ENCODE data around the gene CDK9. TPM values are rescaled to one million over a fixed set of nuclear protein-coding genes. Genes with fewer than 3 reads are reported as not detected.
A peak's percentile ranks its signal among the peaks of the same experiment; 100 is the strongest.

CDK9 gene
- total and polyA plus RNA-seq, 5 experiments from 2014 or later, result 28.3 to 147 (median 62.9) TPM

GRCh38 chr9:127765418-127765817, 20.4 kb upstream of the CDK9 start:
- Mint-ChIP-seq H3K9me3 (no peaks in the 10 kb centered on the region), H3K27ac (peak overlapping the region in 9 of 10 donors; percentile 16 to 95 (median 83)), H3K4me1 (peaks cover 44 to 87% (median 82%) of the 10 kb centered on the region in 4 donors), H3K4me3 (peak overlapping the region in 2 of 10 donors; percentile 9 to 45), H3K36me3 (peaks cover 0 to 53% (median 11%) of the 10 kb centered on the region in 3 donors), H3K27me3 (no peaks in the 10 kb centered on the region)
- no peak for ATAC-seq
- DNase-seq, result no peak
- POLR2A ChIA-PET, result interaction anchor here (0.8 to 12.1 kb wide), 5 partner anchors 8 to 56 kb away, joined by 3 to 237 read pairs (median 5); partner anchors contain the start of genes CDK9 and SH2D3C

- peak overlapping the region; percentile 23 to 94 (median 74) for H3K4me3 Mint-ChIP-seq
- POLR2A ChIA-PET, result interaction anchor here (0.6 to 12.1 kb wide), 10 partner anchors 9 to 274 kb away, joined by 3 to 237 read pairs (median 4); partner anchors contain the start of genes CDK9, EEIG1, SH2D3C and TOR2A
- no peaks in the 10 kb centered on the region for H3K9me3 Mint-ChIP-seq
- H3K4me1 Mint-ChIP-seq, result peaks cover 52 to 95% (median 92%) of the 10 kb centered on the region in 4 donors
- no peaks in the 10 kb centered on the region for H3K27me3 Mint-ChIP-seq
- ATAC-seq, result no peak
- peaks cover 0 to 43% (median 11%) of the 10 kb centered on the region in 3 donors for H3K36me3 Mint-ChIP-seq
- H3K27ac Mint-ChIP-seq, result peak overlapping the region; percentile 76 to 96 (median 93)
- no peak for DNase-seq
Measured at GRCh38 chr9:127767410-127767809, 18.4 kb upstream of the CDK9 start.

- Mint-ChIP-seq H3K4me3 (peak overlapping the region in 7 of 10 donors; percentile 63 to 94 (median 81)), H3K27ac (peak overlapping the region; percentile 82 to 96 (median 93)), H3K27me3 (no peaks in the 10 kb centered on the region), H3K9me3 (no peaks in the 10 kb centered on the region), H3K4me1 (peaks cover 47 to 92% (median 89%) of the 10 kb centered on the region in 4 donors), H3K36me3 (peaks cover 0 to 41% (median 7%) of the 10 kb centered on the region in 3 donors)
- DNase-seq (no peak), ATAC-seq (no peak)
- POLR2A ChIA-PET, result interaction anchor here (0.6 to 12.1 kb wide), 7 partner anchors 9 to 273 kb away, joined by 3 to 237 read pairs (median 5); partner anchors contain the start of genes CDK9, SH2D3C and TOR2A
Measured at GRCh38 chr9:127767909-127768331, 17.9 kb upstream of the CDK9 start.

GRCh38 chr9:127768698-127769097, 17.1 kb upstream of the CDK9 start:
- Mint-ChIP-seq H3K4me1 (peaks cover 44 to 92% (median 87%) of the 10 kb centered on the region in 4 donors), H3K9me3 (no peaks in the 10 kb centered on the region), H3K27me3 (no peaks in the 10 kb centered on the region), H3K4me3 (peak overlapping the region in 9 of 10 donors; percentile 63 to 94 (median 69)), H3K27ac (peak overlapping the region; percentile 82 to 96 (median 93)), H3K36me3 (peaks cover 0 to 44% (median 7%) of the 10 kb centered on the region in 3 donors)
- no peak for DNase-seq
- no peak for ATAC-seq
- POLR2A ChIA-PET, result interaction anchor here (0.9 to 12.1 kb wide), 5 partner anchors 8 to 24 kb away, joined by 4 to 237 read pairs (median 11); partner anchors contain the start of genes CDK9 and SH2D3C

GRCh38 chr9:127769101-127769500, 16.7 kb upstream of the CDK9 start:
- POLR2A ChIA-PET, result interaction anchor here (0.9 to 12.1 kb wide), 6 partner anchors 12 to 147 kb away, joined by 3 to 237 read pairs (median 14); partner anchors contain the start of genes CDK9, SH2D3C and ST6GALNAC4
- Mint-ChIP-seq H3K36me3 (peaks cover 0 to 46% (median 8%) of the 10 kb centered on the region in 3 donors), H3K27ac (peak overlapping the region; percentile 78 to 96 (median 93)), H3K4me1 (peaks cover 44 to 92% (median 86%) of the 10 kb centered on the region in 4 donors), H3K4me3 (peak overlapping the region in 9 of 10 donors; percentile 63 to 94 (median 69)), H3K9me3 (no peaks in the 10 kb centered on the region), H3K27me3 (no peaks in the 10 kb centered on the region)
- DNase-seq (no peak), ATAC-seq (no peak)

GRCh38 chr9:127769929-127770582, 15.8 kb upstream of the CDK9 start:
- peaks cover 0 to 45% (median 10%) of the 10 kb centered on the region in 3 donors for H3K36me3 Mint-ChIP-seq
- peak overlapping the region; percentile 93 to 98 (median 95) for H3K27ac Mint-ChIP-seq
- POLR2A ChIA-PET, result interaction anchor here (0.6 to 12.1 kb wide), 11 partner anchors 12 to 146 kb away, joined by 3 to 237 read pairs (median 5); partner anchors contain the start of genes CDK9, SH2D3C and ST6GALNAC4
- no peaks in the 10 kb centered on the region for H3K27me3 Mint-ChIP-seq
- no peaks in the 10 kb centered on the region for H3K9me3 Mint-ChIP-seq
- ATAC-seq, result no peak
- no peak for DNase-seq
- H3K4me1 Mint-ChIP-seq, result peaks cover 42 to 91% (median 82%) of the 10 kb centered on the region in 4 donors
- peak overlapping the region; percentile 83 to 94 (median 89) for H3K4me3 Mint-ChIP-seq

- POLR2A ChIA-PET, result interaction anchor here (0.6 to 12.1 kb wide), 17 partner anchors 11 to 319 kb away, joined by 3 to 237 read pairs (median 5); partner anchors contain the start of genes CDK9, LRSAM1, RPL12 and SH2D3C
Measured at GRCh38 chr9:127770583-127770904, 15.3 kb upstream of the CDK9 start.

GRCh38 chr9:127770905-127771569, 14.8 kb upstream of the CDK9 start:
- H3K4me1 Mint-ChIP-seq, result peaks cover 40 to 85% (median 77%) of the 10 kb centered on the region in 4 donors
- peaks cover 0 to 37% (median 7%) of the 10 kb centered on the region in 3 donors for H3K36me3 Mint-ChIP-seq
- ATAC-seq (peak; percentile 79 to 82), DNase-seq (peak; percentile 85 to 97 (median 91))
- H3K27ac Mint-ChIP-seq, result peak overlapping the region; percentile 93 to 98 (median 95)
- H3K4me3 Mint-ChIP-seq, result peak overlapping the region; percentile 83 to 94 (median 89)
- POLR2A ChIA-PET, result interaction anchor here (0.5 to 12.1 kb wide), 18 partner anchors 11 to 320 kb away, joined by 3 to 237 read pairs (median 4); partner anchors contain the start of genes CDK9, LRSAM1, RPL12 and SH2D3C
- H3K27me3 Mint-ChIP-seq, result no peaks in the 10 kb centered on the region
- H3K9me3 Mint-ChIP-seq, result no peaks in the 10 kb centered on the region

More at GRCh38 chr9:127770583-127770904, 15.3 kb upstream of the CDK9 start:
- DNase-seq, result no peak
- ATAC-seq, result no peak
- Mint-ChIP-seq H3K4me1 (peaks cover 40 to 89% (median 80%) of the 10 kb centered on the region in 4 donors), H3K27me3 (no peaks in the 10 kb centered on the region), H3K27ac (peak overlapping the region; percentile 93 to 98 (median 95)), H3K4me3 (peak overlapping the region; percentile 83 to 94 (median 89)), H3K9me3 (no peaks in the 10 kb centered on the region), H3K36me3 (peaks cover 0 to 41% (median 8%) of the 10 kb centered on the region in 3 donors)

GRCh38 chr9:127771570-127772189, 14.2 kb upstream of the CDK9 start:
- Mint-ChIP-seq H3K27ac (peak overlapping the region; percentile 93 to 98 (median 95)), H3K36me3 (peaks cover 0 to 32% (median 3%) of the 10 kb centered on the region in 3 donors), H3K27me3 (no peaks in the 10 kb centered on the region), H3K4me3 (peak overlapping the region; percentile 83 to 94 (median 89)), H3K9me3 (no peaks in the 10 kb centered on the region), H3K4me1 (peaks cover 38 to 84% (median 76%) of the 10 kb centered on the region in 4 donors)
- DNase-seq (no peak), ATAC-seq (no peak)
- POLR2A ChIA-PET, result interaction anchor here (0.5 to 12.1 kb wide), 17 partner anchors 10 to 732 kb away, joined by 3 to 237 read pairs (median 6); partner anchors contain the start of genes CDK9, LRSAM1, RPL12 and SH2D3C

- POLR2A ChIA-PET, result interaction anchor here (1.3 to 12.1 kb wide), 6 partner anchors 9 to 321 kb away, joined by 5 to 237 read pairs (median 27); partner anchors contain the start of genes CDK9, LRSAM1, RPL12 and SH2D3C
- H3K27ac Mint-ChIP-seq, result peak overlapping the region in 8 of 10 donors; percentile 71 to 96 (median 90)
- H3K4me3 Mint-ChIP-seq, result peak overlapping the region in 2 of 10 donors; percentile 41 to 54
- no peaks in the 10 kb centered on the region for H3K27me3 Mint-ChIP-seq
- peaks cover 3 to 29% (median 3%) of the 10 kb centered on the region in 3 donors for H3K36me3 Mint-ChIP-seq
- DNase-seq, result no peak
- H3K4me1 Mint-ChIP-seq, result peaks cover 34 to 81% (median 70%) of the 10 kb centered on the region in 4 donors
- no peaks in the 10 kb centered on the region for H3K9me3 Mint-ChIP-seq
- ATAC-seq, result no peak
Measured at GRCh38 chr9:127772603-127773002, 13.2 kb upstream of the CDK9 start.

- POLR2A ChIA-PET, result interaction anchor here (4.4 kb wide), 1 partner anchor 11 kb away, joined by 44 read pairs; the partner anchor contains the start of gene CDK9
- H3K4me1 Mint-ChIP-seq, result peaks cover 35 to 77% (median 66%) of the 10 kb centered on the region in 4 donors
- peaks cover 3 to 29% (median 5%) of the 10 kb centered on the region in 3 donors for H3K36me3 Mint-ChIP-seq
- no peak for DNase-seq
- H3K27me3 Mint-ChIP-seq, result no peaks in the 10 kb centered on the region
- peak overlapping the region in 3 of 10 donors; percentile 33 to 48 (median 41) for H3K4me3 Mint-ChIP-seq
- H3K9me3 Mint-ChIP-seq, result no peaks in the 10 kb centered on the region
- ATAC-seq, result no peak
- peak overlapping the region in 8 of 10 donors; percentile 15 to 93 (median 80) for H3K27ac Mint-ChIP-seq
Measured at GRCh38 chr9:127773272-127773671, 12.6 kb upstream of the CDK9 start.
